ENCODE measurements around the gene UBE2V1.

UBE2V1 gene

DNA sequence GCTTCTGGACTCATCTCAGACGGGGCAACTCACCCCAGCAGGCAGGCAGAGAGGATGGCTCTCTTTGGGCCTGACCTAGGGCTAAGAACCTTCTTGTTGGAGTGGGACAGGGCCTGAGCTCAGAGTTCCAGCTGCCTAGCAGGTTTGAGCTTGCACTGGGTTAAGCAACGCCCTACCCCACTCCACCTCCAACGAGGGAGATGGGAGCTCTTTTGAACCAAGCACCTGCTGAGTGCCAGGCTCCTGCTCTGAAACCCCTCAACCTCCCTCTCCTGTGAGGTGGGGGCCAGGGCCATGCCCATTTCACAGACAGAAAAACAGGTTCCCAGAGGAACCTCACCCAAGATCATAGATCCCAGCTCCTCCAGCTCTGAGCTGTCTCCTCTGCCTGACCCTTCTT is 75.8 kb downstream of the UBE2V1 start:
- H3K4me3 ChIP-seq (ENCODE audit: low read depth, low read length): no peak overlapping the region
- TF ChIP-seq CTCF (IDR thresholded peaks at IDR 0.05; ENCODE audit: low read depth, low read length): no peak

DNA sequence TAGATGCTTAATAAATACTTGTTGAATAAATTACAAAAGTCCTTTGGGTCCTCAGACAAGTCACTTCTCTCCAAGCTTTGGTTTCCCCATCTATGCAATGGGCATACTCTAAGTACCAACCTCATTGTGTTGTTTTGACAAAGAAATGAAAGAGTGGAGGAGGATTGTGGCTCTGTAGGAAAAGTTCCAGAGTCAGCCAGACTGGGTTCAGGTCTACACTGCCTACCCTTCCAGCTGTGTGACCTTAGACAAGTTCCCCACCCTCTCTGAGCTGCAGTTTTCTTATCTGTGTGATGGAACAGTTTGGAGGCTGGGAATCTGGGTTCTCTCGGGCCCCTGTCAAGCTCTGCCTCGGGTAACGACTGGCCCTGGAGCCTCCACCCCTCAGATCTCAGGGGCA is 76.2 kb downstream of the UBE2V1 start:
- H3K4me3 ChIP-seq (ENCODE audit: low read depth, low read length): no peak overlapping the region
- TF ChIP-seq CTCF (IDR thresholded peaks at IDR 0.05; ENCODE audit: low read depth, low read length): no peak

- no peak overlapping the region for H3K4me3 ChIP-seq (ENCODE audit: low read depth, low read length)
- TF ChIP-seq CTCF (IDR thresholded peaks at IDR 0.05; ENCODE audit: low read depth, low read length): no peak
These were observed 78.3 kb downstream of the UBE2V1 start for GRCh38 chr20:50034567-50035180.

DNA sequence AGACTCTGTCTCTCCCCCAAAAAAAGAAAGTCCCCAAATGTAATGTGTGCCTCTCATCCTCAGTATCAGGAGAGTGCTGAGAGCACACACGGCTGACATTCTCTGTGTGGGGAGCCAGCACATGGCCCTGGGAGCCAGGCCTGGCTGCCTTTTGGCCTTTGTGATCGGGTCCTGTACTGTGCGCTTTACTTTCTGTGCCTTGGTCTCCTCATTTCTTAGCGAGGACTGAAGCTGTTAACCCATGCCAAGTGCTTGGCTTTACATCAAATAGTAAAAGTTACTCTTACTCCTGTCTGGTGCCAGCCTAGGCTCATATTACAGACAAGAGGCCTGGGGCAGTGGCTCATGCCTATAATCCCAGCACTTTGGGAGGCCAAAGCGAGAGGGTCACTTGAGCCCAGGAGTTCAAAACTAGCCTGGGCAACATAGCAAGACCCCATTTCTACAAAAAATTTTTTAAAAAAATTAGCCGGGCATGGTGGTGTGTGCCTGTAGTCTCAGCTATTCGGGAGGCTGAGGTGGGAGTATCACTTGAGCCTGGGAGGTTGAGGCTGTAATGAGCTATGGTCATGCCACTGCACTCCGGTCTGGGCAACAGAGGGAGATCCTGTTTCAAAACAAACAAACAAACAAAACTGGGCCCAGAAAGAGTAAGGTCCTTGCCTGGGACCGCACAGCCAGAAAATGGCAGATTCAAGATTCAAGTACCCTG is 79.8 kb downstream of the UBE2V1 start:
- no peak for TF ChIP-seq CTCF (IDR thresholded peaks at IDR 0.05; ENCODE audit: low read depth, low read length)

More for the DNA sequence above, 79.8 kb downstream of the UBE2V1 start:
- no peak overlapping the region for H3K4me3 ChIP-seq (ENCODE audit: low read depth, low read length)
